Measurements from ENCODE around the gene NKAIN4.

The NKAIN4 gene

DNA sequence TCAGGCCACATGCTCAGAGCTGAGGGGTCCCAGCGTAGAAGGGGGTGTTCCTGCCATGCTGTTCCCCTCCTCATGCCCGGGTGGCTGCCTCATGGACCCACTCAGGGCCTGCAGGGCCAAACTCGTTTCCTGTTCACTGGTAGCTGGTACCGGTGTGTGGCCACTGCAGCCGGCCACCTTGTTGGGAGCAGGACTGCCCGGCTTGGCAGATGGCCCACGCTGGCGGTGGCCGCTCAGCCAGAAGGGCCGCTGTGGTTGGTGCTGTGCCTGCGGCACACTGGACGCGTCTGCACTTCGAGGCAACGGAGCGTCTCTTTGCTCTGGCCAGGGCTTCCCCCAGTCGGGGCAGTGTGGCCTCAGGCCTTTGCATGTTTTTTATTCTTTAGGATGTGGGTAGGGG, 28.7 kb upstream of the NKAIN4 start:
- no peak for DNase-seq
- ATAC-seq: no peak
- no peaks in the 10 kb centered on the region for H3K27me3 Mint-ChIP-seq
- no peak overlapping the region for H3K4me3 Mint-ChIP-seq
- H3K4me1 Mint-ChIP-seq: no peaks in the 10 kb centered on the region
- no peak overlapping the region for H3K27ac Mint-ChIP-seq
- no peaks in the 10 kb centered on the region for H3K9me3 Mint-ChIP-seq

DNA sequence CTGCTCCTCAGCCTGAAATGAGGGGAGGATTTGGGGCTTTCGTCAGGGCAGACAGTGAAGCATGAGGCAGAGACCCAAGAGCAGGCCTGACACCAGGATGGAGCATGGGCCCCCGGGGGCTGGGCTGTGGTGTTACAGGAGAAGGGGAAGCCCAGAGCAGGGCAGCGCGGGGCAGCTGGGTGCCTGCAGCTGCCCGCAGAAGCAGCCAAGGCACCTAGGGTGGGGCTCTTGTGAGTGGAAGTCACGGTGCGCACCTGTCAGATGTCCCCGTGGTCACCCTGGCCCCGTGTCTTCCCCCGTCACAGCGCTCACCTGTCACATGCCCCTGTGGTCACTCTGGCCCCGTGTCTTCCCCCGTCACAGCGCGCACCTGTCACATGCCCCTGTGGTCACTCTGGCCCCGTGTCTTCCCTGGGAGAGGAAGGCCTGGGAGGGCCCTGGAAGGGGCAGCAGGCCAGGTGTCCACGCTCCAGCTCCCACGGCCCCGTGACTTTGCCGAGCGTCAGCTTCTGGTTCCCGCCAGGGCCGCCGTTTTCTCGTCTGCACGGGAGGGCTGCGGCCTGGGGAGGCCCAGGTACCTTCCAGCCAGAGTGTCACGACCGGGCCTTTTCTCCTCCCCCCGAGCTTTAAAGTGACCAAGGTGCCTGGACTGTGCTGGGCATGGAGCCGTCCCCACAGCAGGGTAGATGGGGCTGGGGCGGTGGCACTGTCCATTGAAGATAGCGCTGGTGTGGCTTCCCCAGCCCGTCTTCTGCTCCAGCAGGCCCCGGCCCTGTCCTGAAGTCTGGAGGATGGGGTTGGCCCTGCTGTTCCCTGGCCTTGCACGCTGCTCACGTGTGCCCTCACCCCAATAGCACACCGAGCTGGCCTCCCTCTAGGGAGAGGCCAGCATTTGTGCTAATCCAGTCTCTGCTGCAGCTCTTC, 27.7 kb upstream of the NKAIN4 start:
- ATAC-seq: no peak
- Mint-ChIP-seq H3K27ac (peak overlapping the region in 1 of 2 donors; percentile 95), H3K4me1 (no peaks in the 10 kb centered on the region)

DNA sequence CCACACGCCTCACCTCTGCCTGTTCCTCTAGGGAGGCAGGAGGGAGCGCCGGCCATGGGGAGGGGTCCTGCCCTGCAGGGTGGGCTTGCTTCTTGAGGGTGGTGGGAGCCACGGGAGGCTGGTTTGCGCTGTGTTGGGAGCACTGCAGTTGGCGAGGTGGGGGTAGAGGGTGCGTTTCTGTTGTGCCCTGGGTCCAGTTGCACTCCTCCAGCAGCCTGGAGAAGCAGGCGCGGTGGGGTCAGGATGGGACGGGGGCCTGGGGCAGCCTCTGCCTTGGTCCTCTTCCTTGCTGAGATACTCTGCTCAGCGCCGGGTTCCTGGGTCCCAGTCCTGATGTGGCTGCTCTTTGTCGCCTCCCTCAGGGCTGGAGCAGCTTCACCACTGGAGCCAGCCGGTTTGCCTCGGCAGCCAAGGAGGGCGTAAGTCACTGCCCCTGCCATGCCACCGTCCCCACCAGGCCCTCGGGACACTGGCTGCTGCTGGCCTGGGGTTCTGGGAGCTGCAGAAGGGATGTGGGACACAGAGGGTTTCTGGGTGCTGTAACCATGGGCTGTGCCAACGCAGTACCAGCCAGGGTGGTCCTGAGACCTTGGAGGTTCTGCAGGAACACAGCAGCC, 26.8 kb upstream of the NKAIN4 start:
- H3K27me3 Mint-ChIP-seq: no peaks in the 10 kb centered on the region
- DNase-seq: no peak
- ATAC-seq: no peak
- no peaks in the 10 kb centered on the region for H3K9me3 Mint-ChIP-seq
- H3K27ac Mint-ChIP-seq: no peak overlapping the region
- H3K4me3 Mint-ChIP-seq: no peak overlapping the region
- no peaks in the 10 kb centered on the region for H3K4me1 Mint-ChIP-seq

More for the DNA sequence above, 27.7 kb upstream of the NKAIN4 start:
- no peak for DNase-seq
- no peaks in the 10 kb centered on the region for H3K9me3 Mint-ChIP-seq
- no peaks in the 10 kb centered on the region for H3K27me3 Mint-ChIP-seq
- no peak overlapping the region for H3K4me3 Mint-ChIP-seq

DNA sequence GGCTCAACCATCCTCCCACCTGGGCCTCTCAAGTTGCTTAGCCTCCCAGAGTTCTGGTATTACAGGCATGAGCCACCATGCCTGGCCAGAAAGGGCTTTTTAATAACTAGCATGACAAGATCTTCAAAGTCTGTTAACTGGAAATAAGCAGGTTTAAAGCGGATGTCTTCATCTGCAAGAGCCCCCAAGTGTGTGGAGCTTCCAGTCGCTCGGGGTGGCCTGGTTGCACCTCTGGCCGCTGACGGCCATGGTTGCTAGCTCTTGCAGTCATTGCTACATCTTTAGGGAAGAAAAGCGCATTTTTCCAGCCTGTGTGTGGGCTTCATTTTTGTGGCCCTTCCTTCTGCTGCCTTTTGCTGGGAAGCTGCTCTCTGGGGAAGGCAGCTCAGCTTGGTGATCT, 26.1 kb upstream of the NKAIN4 start:
- H3K9me3 Mint-ChIP-seq: no peaks in the 10 kb centered on the region
- H3K27ac Mint-ChIP-seq: no peak overlapping the region
- no peak for DNase-seq
- peaks cover 6% of the 10 kb centered on the region for H3K4me1 Mint-ChIP-seq
- ATAC-seq: no peak
- no peak overlapping the region for H3K4me3 Mint-ChIP-seq
- H3K27me3 Mint-ChIP-seq: no peaks in the 10 kb centered on the region

DNA sequence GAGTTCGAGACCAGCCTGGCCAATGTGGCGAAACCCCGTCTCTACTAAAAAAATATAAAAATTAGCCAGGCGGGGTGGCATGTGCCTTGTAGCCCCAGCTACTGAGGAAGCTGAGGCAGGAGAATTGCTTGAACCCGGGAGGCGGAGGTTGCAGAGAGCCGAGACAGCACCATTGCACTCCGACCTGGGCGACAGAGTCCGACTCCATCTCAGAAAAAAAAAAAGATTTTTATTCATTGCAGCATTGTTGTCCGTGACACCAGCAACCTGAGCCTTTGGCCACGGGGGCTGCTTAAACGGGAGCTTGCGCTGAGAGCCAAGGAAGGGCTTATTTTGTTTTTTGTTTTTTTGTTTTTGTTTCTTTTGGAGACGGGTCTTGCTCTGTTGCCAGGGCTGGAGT, 25.7 kb upstream of the NKAIN4 start:
- Mint-ChIP-seq H3K4me3 (no peak overlapping the region), H3K27me3 (no peaks in the 10 kb centered on the region), H3K4me1 (peaks cover 10% of the 10 kb centered on the region), H3K9me3 (no peaks in the 10 kb centered on the region), H3K27ac (no peak overlapping the region)
- DNase-seq (no peak), ATAC-seq (no peak)

- ATAC-seq (no peak), DNase-seq (no peak)
- Mint-ChIP-seq H3K4me1 (peaks cover 23% of the 10 kb centered on the region), H3K27ac (no peak overlapping the region), H3K4me3 (no peak overlapping the region), H3K27me3 (no peaks in the 10 kb centered on the region), H3K9me3 (no peaks in the 10 kb centered on the region)
These were observed 24.4 kb upstream of the NKAIN4 start for GRCh38 chr20:63278661-63279060.

GRCh38 chr20:63277466-63278272, 23.4 kb upstream of the NKAIN4 start:
- ATAC-seq: no peak
- Mint-ChIP-seq H3K9me3 (no peaks in the 10 kb centered on the region), H3K4me3 (no peak overlapping the region), H3K4me1 (peaks cover 27% of the 10 kb centered on the region), H3K27me3 (no peaks in the 10 kb centered on the region), H3K27ac (no peak overlapping the region)
- DNase-seq: no peak

DNA sequence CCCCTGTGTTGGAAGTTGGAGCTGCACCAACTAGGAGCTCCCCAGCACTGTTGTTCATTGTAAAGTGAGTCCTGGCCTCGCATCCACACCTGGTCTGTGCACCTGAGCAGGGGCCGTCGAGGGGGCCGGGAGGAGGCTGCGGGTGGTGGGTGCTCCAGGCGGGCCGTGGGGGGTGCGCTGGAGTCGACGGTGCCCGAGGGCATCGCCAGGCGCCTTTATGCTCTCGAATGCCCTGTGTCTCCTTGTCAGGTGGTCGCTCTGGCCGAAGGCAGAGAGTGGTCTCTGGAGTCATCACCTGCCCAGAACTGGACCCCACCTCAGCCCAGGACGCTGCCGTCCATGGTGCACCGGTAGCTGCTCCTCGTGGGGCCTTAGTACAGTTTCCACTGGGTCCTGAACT, 22.7 kb upstream of the NKAIN4 start:
- ATAC-seq: no peak
- Mint-ChIP-seq H3K4me1 (peaks cover 27% of the 10 kb centered on the region), H3K4me3 (no peak overlapping the region), H3K27ac (no peak overlapping the region), H3K27me3 (no peaks in the 10 kb centered on the region), H3K9me3 (no peaks in the 10 kb centered on the region)
- DNase-seq: no peak

GRCh38 chr20:63275825-63276224, 21.6 kb upstream of the NKAIN4 start:
- Mint-ChIP-seq H3K27ac (no peak overlapping the region), H3K27me3 (no peaks in the 10 kb centered on the region), H3K9me3 (no peaks in the 10 kb centered on the region), H3K4me3 (peak overlapping the region in 1 of 2 donors; percentile 33), H3K4me1 (peaks cover 34% of the 10 kb centered on the region)
- ATAC-seq: no peak
- DNase-seq: no peak

- H3K27ac Mint-ChIP-seq: peak overlapping the region in 1 of 2 donors; percentile 90
- ATAC-seq (no peak), DNase-seq (no peak)
These were observed 20.3 kb upstream of the NKAIN4 start for GRCh38 chr20:63274381-63275228.

GRCh38 chr20:63273635-63274380, 19.5 kb upstream of the NKAIN4 start:
- no peak for ATAC-seq
- peaks cover 34% of the 10 kb centered on the region for H3K4me1 Mint-ChIP-seq
- DNase-seq: no peak
- H3K9me3 Mint-ChIP-seq: no peaks in the 10 kb centered on the region
- no peaks in the 10 kb centered on the region for H3K27me3 Mint-ChIP-seq
- H3K4me3 Mint-ChIP-seq: peak overlapping the region; percentile 85 to 97
- peak overlapping the region; percentile 96 to 97 for H3K27ac Mint-ChIP-seq

More at GRCh38 chr20:63274381-63275228, 20.3 kb upstream of the NKAIN4 start:
- Mint-ChIP-seq H3K27me3 (no peaks in the 10 kb centered on the region), H3K4me1 (peaks cover 34% of the 10 kb centered on the region), H3K9me3 (no peaks in the 10 kb centered on the region), H3K4me3 (peak overlapping the region; percentile 26 to 53)

GRCh38 chr20:63273059-63273579, 18.9 kb upstream of the NKAIN4 start:
- peak; percentile 1 for ATAC-seq
- no peaks in the 10 kb centered on the region for H3K9me3 Mint-ChIP-seq

GRCh38 chr20:63272105-63273058, 18.1 kb upstream of the NKAIN4 start, which contains the start of gene ARFGAP1:
ARFGAP1 (plus strand) TSS chr20:63272813; CDS start chr20:63275581, 2,768 bp downstream.
- Mint-ChIP-seq H3K27me3 (no peaks in the 10 kb centered on the region), H3K4me1 (peaks cover 34% of the 10 kb centered on the region), H3K9me3 (no peaks in the 10 kb centered on the region), H3K27ac (peak within 1 kb of the TSS; percentile 96 to 97), H3K4me3 (peak within 1 kb of the TSS; percentile 85 to 97)
- DNase-seq (peak; percentile 84 to 87), ATAC-seq (peak; percentile 98)

More at GRCh38 chr20:63273059-63273579, 18.9 kb upstream of the NKAIN4 start:
- no peaks in the 10 kb centered on the region for H3K27me3 Mint-ChIP-seq
- DNase-seq: no peak
- peak overlapping the region; percentile 85 to 97 for H3K4me3 Mint-ChIP-seq
- H3K4me1 Mint-ChIP-seq: peaks cover 34% of the 10 kb centered on the region
- H3K27ac Mint-ChIP-seq: peak overlapping the region; percentile 96 to 97

All from stimulated activated naive CD8-positive, alpha-beta T cell treated with anti-CD3 and anti-CD28 coated beads, Interleukin-15, amount 100 ng/mL, for 72 hours (primary cell).